GM12892 (cell line): Measurements from ENCODE around the gene IRF5.

Experiments used
- POLR2A ChIP-seq: IDR thresholded peaks from 2 replicates; pipeline ENCODE4 v1.6.1; 2011; ENCODE audit warnings: low read depth, low read length, control low read depth
- POLR2AphosphoS5 ChIP-seq: IDR thresholded peaks from 2 replicates; pipeline ENCODE4 v1.6.1; 2011; ENCODE audit warnings: low read depth, low read length, control low read depth

- TF ChIP-seq POLR2A, result no peak
- no peak for TF ChIP-seq POLR2AphosphoS5
Observed at GRCh38 chr7:128906766-128907559, 30.8 kb upstream of the IRF5 start.
